Omental fat pad (tissue), 4 donors: ENCODE data around the gene PAX5. TPM values are rescaled to one million over a fixed set of nuclear protein-coding genes. Genes with fewer than 3 reads are reported as not detected.

Experiments used
- ATAC-seq: fragments of 150-250 bp; one replicate; pipeline ENCODE4 v1.9.1; 2016; ENCODE audit warnings: mild to moderate bottlenecking, moderate library complexity; ENCODE audit not compliant: low FRiP score
- DNase-seq: peaks from one replicate; pipeline ENCODE4 v3.0.0-alpha.2; 2019; ENCODE audit warnings: low spot score
- CTCF ChIP-seq, 3 donors: fragments of 450-650 bp; IDR thresholded peaks; one replicate each; pipeline ENCODE4 v1.5.1; 2016 to 2017; ENCODE audit warnings: antibody characterized with exemption in 3 of 3, mild to moderate bottlenecking in 3 of 3, moderate library complexity in 2 of 3
- total RNA-seq, 4 donors: library from RNA; depleted of rRNA; stranded (reverse); fragments of >200 nt; gene quantifications; one replicate each; pipeline ENCODE4 v1.1.0, GENCODE V29; 2016

Gene PAX5
- total RNA-seq, 4 donors from 2014 or later, result 0.09 to 1.2 (median 0.24) TPM; not detected in 1

- DNase-seq (no peak), ATAC-seq (no peak)
- TF ChIP-seq CTCF (IDR thresholded peaks at IDR 0.05), result no peak
Measured at GRCh38 chr9:37036371-37036775, 2.3 kb upstream of the PAX5 start.

- no peak for TF ChIP-seq CTCF (IDR thresholded peaks at IDR 0.05)
- ATAC-seq, result no peak
- DNase-seq, result no peak
Measured at GRCh38 chr9:37035648-37036370, 1.7 kb upstream of the PAX5 start.

- TF ChIP-seq CTCF (IDR thresholded peaks at IDR 0.05), result no peak
- no peak for DNase-seq
- no peak for ATAC-seq
Measured at GRCh38 chr9:37034938-37035647, 1.0 kb upstream of the PAX5 start.

DNA sequence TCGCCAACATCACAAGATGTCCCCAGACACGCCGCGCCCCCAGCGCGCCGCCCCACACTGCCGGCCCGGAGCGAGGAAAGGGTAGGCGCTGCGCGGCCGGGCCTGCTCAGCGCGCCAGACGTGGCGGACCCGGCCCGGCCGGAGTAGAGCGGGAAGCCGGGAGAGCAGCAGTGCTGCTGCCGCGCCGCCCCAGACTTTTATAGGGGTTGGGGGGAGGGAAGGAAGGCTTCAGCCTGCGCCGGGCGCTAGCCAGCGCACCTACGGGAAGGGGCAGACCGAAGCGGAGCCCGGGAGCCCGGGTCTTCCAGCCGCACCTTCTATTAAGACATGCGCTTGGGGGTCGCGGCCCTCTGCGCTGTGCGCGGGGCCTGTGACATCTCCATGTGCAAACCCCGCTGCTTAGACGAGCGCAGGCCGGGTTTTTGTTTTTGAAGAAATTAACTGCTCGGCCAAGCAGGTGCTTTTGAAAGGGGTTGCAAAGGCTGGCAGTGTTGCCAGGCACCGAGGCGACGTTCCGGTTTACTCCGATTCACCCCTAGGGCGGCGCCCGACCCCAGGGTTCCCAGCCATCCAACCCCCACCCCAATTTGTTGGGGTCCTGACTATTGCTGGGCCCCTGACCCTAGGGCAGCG lies 353 bp upstream of the PAX5 start:
- ATAC-seq (no peak), DNase-seq (no peak)
- TF ChIP-seq CTCF (IDR thresholded peaks at IDR 0.05), result no peak

DNA sequence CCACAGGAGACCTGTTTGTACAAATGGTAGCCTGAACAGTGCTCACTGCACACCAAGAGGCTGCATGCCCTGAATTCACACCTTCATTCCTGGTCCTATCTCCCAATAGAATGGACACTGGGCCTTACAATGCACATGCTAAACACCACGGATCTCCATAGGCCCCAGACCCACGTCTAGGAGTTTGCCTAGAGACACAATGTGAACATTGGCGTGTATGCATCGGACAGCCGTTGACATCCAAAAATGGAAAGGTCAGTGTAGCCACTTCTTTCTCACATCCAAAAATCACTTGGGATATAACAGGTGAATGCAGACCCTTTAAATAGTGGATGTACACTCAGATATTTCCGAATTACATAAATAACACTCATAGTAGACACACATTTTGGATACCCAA lies 927 bp downstream of the PAX5 start:
- TF ChIP-seq CTCF (IDR thresholded peaks at IDR 0.05), result no peak
- no peak for DNase-seq
- no peak for ATAC-seq

DNA sequence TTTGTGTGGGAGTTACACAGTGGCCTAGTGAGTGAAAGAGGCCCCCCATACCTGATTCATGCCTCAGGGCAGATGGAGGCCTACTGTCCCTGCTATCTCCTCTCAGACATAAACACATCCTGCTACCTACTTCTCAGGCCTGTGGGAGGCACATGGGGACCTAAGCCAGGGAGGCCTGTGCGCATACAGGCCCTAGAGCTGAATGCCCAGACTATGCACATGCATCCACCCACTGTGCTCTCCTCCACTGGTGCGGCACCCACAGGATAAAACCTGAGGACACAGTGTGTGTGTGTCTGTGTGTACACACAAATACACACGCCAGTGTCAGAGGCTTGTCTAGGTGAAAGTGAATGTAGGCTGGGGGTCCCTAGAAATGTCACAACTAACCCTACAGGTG lies 1.4 kb downstream of the PAX5 start:
- DNase-seq (no peak), ATAC-seq (no peak)
- no peak for TF ChIP-seq CTCF (IDR thresholded peaks at IDR 0.05)
